ENCODE results near the gene ERF.

ERF gene

GRCh38 chr19:42234364-42234763 lies 20.6 kb downstream of the ERF start:
- DNase-seq = no peak

- no peak for DNase-seq
Measured at GRCh38 chr19:42233678-42234292, 21.1 kb downstream of the ERF start.

GRCh38 chr19:42233106-42233505 lies 21.8 kb downstream of the ERF start:
- no peak for DNase-seq

DNA sequence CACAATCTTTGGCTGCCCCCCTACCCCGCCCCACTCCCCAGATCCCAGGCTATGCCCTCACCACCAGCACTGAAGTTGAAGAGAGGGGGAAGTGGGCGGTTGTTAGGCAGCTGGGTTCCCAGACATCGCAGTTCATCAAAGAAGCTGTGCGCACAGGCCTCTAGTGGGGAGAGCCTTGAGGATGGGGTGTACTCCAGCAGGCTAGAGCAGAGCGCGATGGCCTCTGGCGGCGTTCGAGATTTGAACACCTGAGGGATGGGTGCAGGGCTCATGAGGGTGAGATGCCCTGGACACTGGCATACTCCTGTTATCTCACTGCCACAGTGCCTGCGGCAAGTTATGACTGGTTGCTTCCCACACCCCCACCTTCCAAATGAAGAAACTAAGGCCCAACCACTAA lies 22.5 kb downstream of the ERF start:
- no peak for DNase-seq

- DNase-seq = no peak
Measured at GRCh38 chr19:42230571-42230970, 24.4 kb downstream of the ERF start.

GRCh38 chr19:42229855-42230351 lies 25.0 kb downstream of the ERF start:
- no peak for DNase-seq

DNA sequence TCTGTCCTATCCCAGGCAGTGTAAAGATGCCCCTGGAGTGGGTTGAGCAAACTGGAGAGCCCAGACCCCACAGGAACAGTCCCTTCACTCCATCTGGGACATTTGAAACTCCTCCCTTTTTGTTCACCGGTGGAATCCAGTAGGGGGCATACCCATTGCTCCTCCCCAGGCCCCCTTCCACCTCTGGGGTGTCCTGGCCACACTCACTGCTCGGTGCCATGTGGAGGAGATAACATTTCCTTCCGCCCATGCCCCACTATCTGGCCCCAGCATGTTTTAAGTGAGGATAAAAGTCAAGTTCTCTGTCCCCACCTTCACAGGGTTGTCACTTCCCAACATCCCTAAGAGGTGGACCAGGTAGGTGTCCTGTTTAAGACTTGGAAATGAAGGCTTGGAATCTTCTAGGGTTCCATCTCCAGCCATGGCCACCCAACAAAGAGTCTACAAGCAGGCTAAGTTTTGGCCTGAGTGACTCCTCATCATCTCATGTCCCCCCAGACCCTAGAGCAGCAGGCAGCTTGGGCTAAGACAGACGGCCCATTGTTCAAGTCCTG lies 25.6 kb downstream of the ERF start:
- no peak for DNase-seq

- DNase-seq = no peak
Measured at GRCh38 chr19:42228641-42229040, 26.3 kb downstream of the ERF start.

GRCh38 chr19:42226886-42227285 lies 28.0 kb downstream of the ERF start:
- DNase-seq = no peak

- DNase-seq = no peak
Measured at GRCh38 chr19:42225718-42226292, 29.1 kb downstream of the ERF start.

DNA sequence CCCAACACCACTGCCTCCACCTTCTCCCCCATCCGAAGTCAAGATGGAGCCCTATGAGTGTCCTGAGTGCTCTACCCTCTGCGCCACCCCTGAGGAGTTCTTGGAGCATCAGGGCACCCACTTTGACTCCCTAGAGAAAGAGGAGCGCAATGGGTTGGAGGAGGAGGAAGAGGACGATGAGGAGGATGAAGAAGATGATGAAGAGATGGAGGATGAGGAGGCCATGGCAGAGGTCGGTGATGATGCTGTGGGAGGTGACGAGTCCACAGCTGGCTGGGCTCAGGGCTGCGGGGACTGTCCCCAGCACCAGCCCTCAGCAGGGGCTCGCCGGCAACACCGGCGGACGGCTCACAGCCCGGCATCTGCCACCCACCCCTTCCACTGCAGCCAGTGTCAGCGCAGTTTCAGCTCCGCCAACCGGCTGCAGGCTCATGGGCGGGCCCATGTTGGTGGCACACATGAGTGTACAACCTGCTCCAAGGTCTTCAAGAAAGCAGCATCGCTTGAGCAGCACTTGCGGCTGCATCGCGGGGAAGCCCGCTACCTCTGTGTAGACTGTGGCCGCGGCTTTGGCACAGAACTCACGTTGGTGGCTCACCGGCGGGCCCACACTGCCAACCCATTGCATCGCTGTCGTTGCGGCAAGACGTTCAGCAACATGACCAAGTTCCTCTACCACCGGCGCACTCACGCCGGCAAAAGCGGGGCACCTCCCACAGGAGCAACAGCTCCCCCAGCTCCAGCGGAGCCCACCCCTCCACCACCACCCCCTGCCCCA lies 29.8 kb downstream of the ERF start:
- DNase-seq = no peak

DNA sequence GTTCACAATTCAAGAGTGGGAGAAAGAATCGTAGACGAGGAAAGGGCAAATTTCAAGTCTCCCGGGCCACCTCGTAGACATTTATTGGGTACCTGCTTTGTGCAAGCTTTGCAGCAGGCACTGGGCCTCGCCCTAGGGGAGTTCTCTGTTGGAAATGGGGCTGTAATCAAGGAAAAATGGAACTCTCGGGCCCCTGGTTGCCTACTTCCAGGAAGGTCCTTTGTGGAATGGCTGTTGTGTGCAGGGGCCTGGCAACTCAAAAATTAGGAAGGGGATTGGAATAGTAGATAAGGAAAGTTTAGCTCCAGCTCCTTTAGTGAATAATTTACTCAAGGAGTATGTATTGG lies 34.2 kb downstream of the ERF start:
- no peak for DNase-seq

DNA sequence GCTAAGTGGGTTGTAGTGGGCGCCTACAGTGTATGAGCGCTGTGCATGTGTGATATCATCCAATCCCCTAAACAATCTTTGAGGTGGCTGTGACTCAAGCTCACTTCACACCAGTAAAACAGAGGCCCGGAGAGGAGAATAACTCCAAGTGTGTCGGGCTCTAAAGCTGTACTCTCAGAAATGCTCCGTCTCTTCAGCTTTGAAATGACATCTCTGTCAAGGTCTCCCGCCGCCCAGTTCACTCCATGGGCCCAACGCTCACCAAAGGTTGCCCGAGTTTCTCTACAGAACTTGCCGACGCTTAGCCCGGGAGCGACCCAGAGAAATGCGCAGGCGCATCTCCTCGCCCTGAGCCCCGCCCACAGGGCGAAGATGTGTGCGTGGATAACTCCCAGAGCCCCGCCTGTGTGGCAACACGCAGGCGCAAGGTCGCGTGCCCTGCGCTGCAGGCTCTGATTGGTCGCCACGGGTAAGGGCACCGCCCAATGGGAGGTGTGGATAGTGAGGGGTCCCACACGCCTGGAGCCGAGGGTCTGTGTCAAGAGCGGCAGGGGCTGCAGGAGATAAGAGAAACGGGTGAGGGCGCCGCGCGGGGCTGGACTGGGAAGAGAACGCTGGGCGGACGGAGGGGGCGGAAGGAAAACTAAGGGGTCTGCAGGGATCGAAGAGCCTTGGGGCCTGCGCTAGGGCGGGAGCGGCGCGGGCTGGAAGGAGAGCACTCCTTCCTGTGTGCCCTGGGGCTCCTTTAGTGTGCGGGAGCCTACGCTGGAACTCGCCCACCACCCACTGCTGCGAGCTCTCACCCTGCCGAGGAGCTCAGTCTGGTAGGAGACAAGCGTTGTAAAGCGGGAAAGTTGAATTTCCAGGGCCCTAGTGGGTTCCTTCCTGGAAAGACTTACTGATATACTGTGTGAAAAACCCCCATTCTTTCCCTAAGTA lies 34.8 kb downstream of the ERF start, which contains the start of gene ZNF526:
TSS of gene ZNF526 (plus strand) at position 501 of the 939 bp plus-strand sequence. CDS start 4,092 bp downstream, outside the sequence.
- DNase-seq = peak; percentile 97

DNA sequence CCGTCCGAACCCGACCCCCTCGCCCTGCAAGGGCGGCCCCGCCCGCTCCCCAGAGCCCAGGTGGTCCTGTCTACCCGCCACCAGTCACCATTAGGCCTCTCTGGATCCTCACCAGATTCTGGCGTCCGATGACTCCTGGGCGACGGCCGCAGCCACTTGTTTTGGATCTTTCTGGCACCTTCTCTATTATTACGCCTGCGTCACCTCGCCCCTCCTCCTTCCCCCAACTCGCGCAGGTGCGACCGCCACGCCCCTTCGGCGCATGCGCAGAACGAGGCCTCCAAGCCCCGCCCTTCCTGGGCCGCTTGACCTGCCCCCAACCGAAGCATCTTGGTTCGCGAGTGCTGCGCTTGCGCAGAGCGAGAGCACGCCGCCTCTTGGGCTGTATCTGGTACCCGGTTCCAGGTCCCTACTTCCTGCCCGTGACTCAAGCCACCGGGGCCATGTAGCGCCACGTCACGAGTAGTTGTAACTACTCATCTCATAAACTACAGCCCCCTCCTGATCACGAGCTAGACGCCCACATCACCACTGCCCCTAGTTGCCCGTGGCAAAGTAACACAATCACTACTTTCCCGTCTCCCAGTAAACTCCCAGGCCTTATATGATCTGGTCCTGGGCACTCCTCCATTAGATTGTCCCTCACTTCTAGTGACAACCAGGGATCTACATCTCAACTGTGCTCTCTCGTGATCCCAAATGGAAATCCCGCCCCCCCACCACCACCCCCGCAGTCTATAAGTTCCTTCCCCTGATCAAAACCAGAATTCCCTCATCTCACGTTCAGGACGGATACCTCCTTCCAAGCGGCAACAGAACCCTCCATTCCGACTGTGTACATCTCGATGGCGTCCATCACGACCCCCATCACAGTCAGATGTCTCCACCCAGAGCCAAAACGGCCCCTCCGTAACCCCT lies 37.1 kb downstream of the ERF start, which contains the start of gene DEDD2:
TSS of gene DEDD2 (minus strand) at position 158 of the 918 bp plus-strand sequence. CDS start 670 bp downstream, outside the sequence.
- DNase-seq = peak; percentile 98

DNA sequence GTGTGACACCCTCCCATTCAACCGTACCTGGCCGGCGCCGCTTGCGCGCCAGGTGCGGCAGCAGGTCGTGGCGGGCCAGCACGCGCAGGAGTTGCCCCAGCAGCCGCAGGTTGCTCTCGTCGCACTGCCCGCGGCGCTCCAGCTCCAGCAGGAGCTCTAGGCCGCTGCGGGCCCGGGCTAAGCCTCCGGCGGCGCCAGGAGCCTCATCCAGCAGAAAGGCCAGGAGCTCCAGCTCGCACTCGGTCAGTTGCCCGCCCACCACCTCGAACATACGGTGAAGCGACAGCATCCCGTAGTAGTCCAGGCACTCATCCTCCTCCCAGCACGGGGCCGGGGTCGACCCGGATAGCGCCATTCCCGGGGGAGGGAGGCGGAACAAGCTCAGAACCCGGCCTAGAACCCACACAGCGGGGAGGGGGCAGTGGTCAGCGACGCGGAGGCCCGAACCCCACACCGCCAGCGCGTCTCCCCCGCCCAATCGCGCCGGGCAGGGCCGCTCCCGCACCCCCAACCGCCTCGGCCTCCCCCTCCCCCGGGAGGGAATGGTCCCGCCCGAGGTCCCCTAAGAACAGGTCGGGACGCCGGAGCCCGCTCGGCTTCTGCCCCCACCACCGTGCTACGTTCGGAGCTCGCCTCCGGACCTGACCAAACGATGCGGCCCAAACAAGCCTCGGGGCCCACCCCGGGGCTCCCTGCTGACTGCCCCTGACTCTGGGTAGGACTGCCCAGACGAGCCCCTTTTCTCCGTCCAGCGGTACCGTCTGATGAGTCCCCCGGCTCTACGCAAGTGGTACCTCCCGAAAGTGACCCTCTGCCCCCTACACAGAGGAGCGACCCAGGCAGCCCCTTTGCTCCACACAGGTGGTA lies 38.0 kb downstream of the ERF start:
- peak; percentile 7 for DNase-seq

DNA sequence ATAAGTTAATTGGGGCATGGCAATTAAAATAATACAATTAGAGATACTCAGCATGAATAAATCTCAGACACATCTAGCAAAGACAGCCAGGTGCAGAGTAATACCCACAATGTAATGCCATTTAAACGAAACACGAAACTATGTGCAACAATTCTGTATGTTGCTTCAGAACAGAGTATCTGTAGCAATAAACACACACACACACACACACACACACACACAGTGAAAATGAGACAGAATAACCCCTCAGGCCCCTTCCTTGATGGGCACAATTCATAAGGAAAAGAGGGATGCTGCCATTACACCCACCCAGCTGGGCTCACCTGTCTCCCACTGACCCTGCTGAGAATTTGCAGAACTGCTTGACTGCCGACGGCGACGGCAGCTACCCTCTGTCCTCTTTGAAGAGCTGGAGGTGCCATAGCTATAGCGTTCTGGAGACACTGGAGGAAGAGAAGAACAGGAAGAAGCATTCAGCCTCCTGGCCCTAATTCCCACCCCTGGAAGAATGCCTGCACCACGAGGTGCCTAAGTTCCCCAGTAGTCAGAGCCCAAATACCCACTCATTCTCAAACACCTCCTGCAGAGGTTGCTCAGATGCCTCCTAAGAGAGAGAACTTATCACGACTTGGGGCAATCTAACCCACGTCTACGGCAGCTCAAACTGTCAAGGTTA lies 40.0 kb downstream of the ERF start:
- no peak for DNase-seq

DNA sequence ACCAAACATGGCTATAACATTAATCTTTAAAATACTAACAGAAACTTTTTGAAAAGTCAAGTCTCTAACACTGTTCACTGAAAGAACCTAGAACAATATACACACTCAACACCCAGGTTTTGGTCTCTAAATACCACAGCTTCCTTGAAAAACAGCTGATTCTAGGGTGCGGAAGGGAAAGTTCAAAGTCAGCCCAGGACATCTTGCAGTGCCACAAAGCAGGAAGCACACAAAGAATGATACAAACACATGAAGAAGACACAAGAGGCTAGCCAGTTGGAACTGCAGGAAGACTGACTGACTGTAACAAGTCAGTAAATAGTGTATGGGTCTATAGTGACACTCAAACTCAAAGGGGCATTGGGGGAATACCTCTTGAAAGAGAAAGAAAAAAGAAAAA lies 42.0 kb downstream of the ERF start:
- no peak for DNase-seq

GRCh38 chr19:42208612-42209011 lies 46.3 kb downstream of the ERF start:
- DNase-seq = no peak

GRCh38 chr19:42207767-42208271 lies 47.1 kb downstream of the ERF start:
- DNase-seq = peak; percentile 81

Data from fibroblast of upper back skin (primary cell).